Ovary (tissue), 9 donors: ENCODE results near the gene NRXN3. TPM values are rescaled to one million over a fixed set of nuclear protein-coding genes. Genes with fewer than 3 reads are reported as not detected.
"Not testable (repeated sequence)": the region's sequence is repeated elsewhere in the genome, so short reads cannot be mapped to it uniquely, and the experiment has no call there.

Source experiments
- DNase-seq, 5 donors: peaks; one replicate each; pipeline ENCODE4 v3.0.0-alpha.2; 2019 to 2020
- H3K27ac ChIP-seq, 2 donors: fragments of 200-600 bp; one replicate each; pipeline versions ENCODE4 v1.5.1 to v1.8.0; 2019 to 2022
- H3K27me3 ChIP-seq: fragments of 200-600 bp; one replicate; pipeline ENCODE4 v1.8.0; 2022
- H3K36me3 ChIP-seq: fragments of 200-600 bp; sonication (generic); one replicate; pipeline ENCODE4 v1.5.1; 2019
- H3K4me1 ChIP-seq: one replicate; pipeline ENCODE4 v1.8.1; 2013; ENCODE audit warnings: mild to moderate bottlenecking, moderate library complexity; ENCODE audit not compliant: insufficient read depth
- H3K4me3 ChIP-seq: fragments of 200-600 bp; sonication (generic); one replicate; pipeline ENCODE4 v1.5.1; 2017
- H3K9me3 ChIP-seq, 2 donors: fragments of 200-600 bp in 1 of 2; sonication (generic) in 1 of 2; one replicate each; pipeline versions ENCODE4 v1.5.1 to v1.8.1; 2013 to 2019; ENCODE audit warnings: mild to moderate bottlenecking in 1 of 2, moderate library complexity in 1 of 2
- CTCF ChIP-seq, 3 donors: fragments of 450-650 bp in 2 of 3; fragments of 200-600 bp in 1 of 3; IDR thresholded peaks; one replicate each; pipeline versions ENCODE4 v1.5.1 to v1.8.0; 2016 to 2022; ENCODE audit warnings: antibody characterized with exemption in 3 of 3, mild to moderate bottlenecking in 1 of 3
- EP300 ChIP-seq: sonication (generic); formaldehyde crosslinking; IDR thresholded peaks from one replicate; pipeline ENCODE4 v1.6.1; 2017; ENCODE audit warnings: antibody characterized with exemption
- POLR2A ChIP-seq: fragments of 450-650 bp; IDR thresholded peaks from one replicate; pipeline ENCODE4 v1.6.1; 2017; ENCODE audit warnings: antibody characterized with exemption, mild to moderate bottlenecking, moderate library complexity
- WGBS, 3 donors: extraction: QIAGEN DNeasy Blood & Tissue Kit in 1 of 3; methylation state at CpG; one replicate each; pipeline versions ENCODE4 v1.1.5 to v1.1.7; 2013 to 2017; 5-methylcytosine and 5-hydroxymethylcytosine counted together
- intact Hi-C, 4 donors: fragments of 100-400 bp; cut with DNase I; formaldehyde crosslinking; loops; one replicate each; pipeline versions ENCODE4 v1.11.0 to v1.15.1; 2022 to 2023
- polyA plus RNA-seq, 2 donors: library from polyadenylated mRNA; stranded (reverse); fragments of 200-250 nt in 1 of 2; fragments of 350-450 nt in 1 of 2; fragmentation: Illumina TruSeq in 1 of 2; extraction: RNeasy Lipid Tissue Mini Kit (QIAGEN cat#74804) in 1 of 2; gene quantifications; one replicate each; pipeline ENCODE4 v1.2.3, GENCODE V29; 2013 to 2014
- total RNA-seq, 7 donors: library from RNA; depleted of rRNA in 2 of 7; stranded (reverse); fragments of >200 nt in 2 of 7; fragmentation: NEBNext Ultra II Directional in 3 of 7; extraction: Animal tissue kit (Norgen Biotek cat#: 25700) in 3 of 7; gene quantifications; one replicate each; pipeline versions ENCODE4 v1.1.0 to v1.2.4, GENCODE V29; 2016 to 2023
- donor health status: DM: no; HTN: no; CAD: no; lungs with moderate emphysema.
- donor health status: DM: no; HTN: no; CAD: no.
- donor health status: Bipolar disorder and iron deficiency.
- donor health status: DM: yes; HTN: yes; CAD: no.
- donor health status: DM: no; HTN: no; CAD: no.
- donor health status: DM: yes; HTN: yes; CAD: no.

Gene NRXN3
- total and polyA plus RNA-seq, 9 donors: 0.28 to 6.2 (median 0.82) TPM

GRCh38 chr14:78432046-78432445 lies 261.9 kb downstream of the NRXN3 start:
- H3K4me1 ChIP-seq: no peaks in the 10 kb centered on the region
- no peak overlapping the region for H3K27ac ChIP-seq
- H3K27me3 ChIP-seq: no peaks in the 10 kb centered on the region
- TF ChIP-seq EP300 (no peak), CTCF (IDR thresholded peaks at IDR 0.05) (no peak), POLR2A (no peak)
- no peak for DNase-seq
- intact Hi-C loops: no loop called here
- H3K36me3 ChIP-seq: no peaks in the 10 kb centered on the region
- no peak overlapping the region for H3K4me3 ChIP-seq
- H3K9me3 ChIP-seq: no peaks in the 10 kb centered on the region
- WGBS, 3 donors: 48 to 78% (median 53%) methylated on average over 1 of the region's 1 CpG

GRCh38 chr14:78437448-78437847 lies 267.3 kb downstream of the NRXN3 start:
- H3K27me3 ChIP-seq, H3K9me3 ChIP-seq, DNase-seq, H3K4me1 ChIP-seq, intact Hi-C loops, H3K27ac ChIP-seq, H3K4me3 ChIP-seq, H3K36me3 ChIP-seq: not testable (repeated sequence)
- 62 to 68% (median 65%) methylated on average over 3 of the region's 3 CpGs for WGBS, 3 donors

- Histone ChIP-seq H3K9me3 (no peaks in the 10 kb centered on the region), H3K27ac (no peak overlapping the region), H3K36me3 (no peaks in the 10 kb centered on the region), H3K27me3 (no peaks in the 10 kb centered on the region), H3K4me3 (no peak overlapping the region), H3K4me1 (no peaks in the 10 kb centered on the region)
- 12 to 26% (median 14%) methylated on average over 7 of the region's 7 CpGs for WGBS, 3 donors
- no peak for TF ChIP-seq CTCF (IDR thresholded peaks at IDR 0.05)
- no peak for TF ChIP-seq POLR2A
- TF ChIP-seq EP300: no peak
- intact Hi-C loops: no loop called here
- DNase-seq: no peak
Measured at GRCh38 chr14:78440356-78440894, 270.3 kb downstream of the NRXN3 start.

- Histone ChIP-seq H3K27me3 (no peaks in the 10 kb centered on the region), H3K36me3 (no peaks in the 10 kb centered on the region), H3K9me3 (no peaks in the 10 kb centered on the region), H3K4me3 (no peak overlapping the region), H3K27ac (no peak overlapping the region), H3K4me1 (no peaks in the 10 kb centered on the region)
- DNase-seq: no peak
- TF ChIP-seq POLR2A (no peak), EP300 (no peak)
- intact Hi-C loops: no loop called here
Measured at GRCh38 chr14:78443834-78444233, 273.7 kb downstream of the NRXN3 start.

- H3K4me1 ChIP-seq: no peaks in the 10 kb centered on the region
- H3K9me3 ChIP-seq: no peaks in the 10 kb centered on the region
- TF ChIP-seq CTCF (IDR thresholded peaks at IDR 0.05): no peak
- no peak for TF ChIP-seq EP300
- TF ChIP-seq POLR2A: no peak
- no peaks in the 10 kb centered on the region for H3K36me3 ChIP-seq
- no peak overlapping the region for H3K27ac ChIP-seq
- intact Hi-C loops: no loop called here
- no peak for DNase-seq
- no peaks in the 10 kb centered on the region for H3K27me3 ChIP-seq
- H3K4me3 ChIP-seq: no peak overlapping the region
- 75 to 87% (median 81%) methylated on average over 3 of the region's 3 CpGs for WGBS, 3 donors
Measured at GRCh38 chr14:78445275-78445674, 275.1 kb downstream of the NRXN3 start.

GRCh38 chr14:78446807-78447206 lies 276.6 kb downstream of the NRXN3 start:
- intact Hi-C loops: no loop called here
- no peak overlapping the region for H3K4me3 ChIP-seq
- no peak for DNase-seq
- WGBS, 3 donors: 17 to 23% (median 17%) methylated on average over 3 of the region's 3 CpGs
- TF ChIP-seq CTCF (IDR thresholded peaks at IDR 0.05) (no peak), EP300 (no peak), POLR2A (no peak)
- no peaks in the 10 kb centered on the region for H3K36me3 ChIP-seq
- H3K27me3 ChIP-seq: no peaks in the 10 kb centered on the region
- H3K27ac ChIP-seq: no peak overlapping the region
- no peaks in the 10 kb centered on the region for H3K4me1 ChIP-seq
- no peaks in the 10 kb centered on the region for H3K9me3 ChIP-seq
